OCI-LY1 (cell line): ENCODE measurements around the gene DRD2.

Experiments used
- H2AFZ ChIP-seq: fragments of 200-600 bp; sonication (generic), shearing (Covaris generic); 2 replicates; pipeline ENCODE4 v1.6.0; 2014; ENCODE audit warnings: antibody characterized with exemption, mild to moderate bottlenecking, low read length
- H3F3A ChIP-seq: fragments of 200-600 bp; sonication (generic), shearing (Covaris generic); 2 replicates; pipeline ENCODE4 v1.6.0; 2014; ENCODE audit warnings: mild to moderate bottlenecking, antibody characterized with exemption, low read length, moderate library complexity; ENCODE audit not compliant: insufficient read depth
- H3K27ac ChIP-seq: fragments of 200-600 bp; sonication (generic); 2 replicates; pipeline ENCODE4 v1.5.1; 2014; ENCODE audit warnings: low read length, mixed run types, mild to moderate bottlenecking, low read depth; ENCODE audit not compliant: poor library complexity, severe bottlenecking
- H3K27me3 ChIP-seq: fragments of 200-600 bp; sonication (generic); 2 replicates; pipeline ENCODE4 v1.6.0; 2014; ENCODE audit warnings: antibody characterized with exemption, mild to moderate bottlenecking, low read length, moderate library complexity; ENCODE audit not compliant: insufficient read depth
- H3K36me3 ChIP-seq: fragments of 200-600 bp; sonication (generic); 2 replicates; pipeline ENCODE4 v1.6.1; 2014; ENCODE audit warnings: mild to moderate bottlenecking, antibody characterized with exemption, low read length, moderate library complexity, mixed read lengths; ENCODE audit not compliant: insufficient read depth
- H3K4me1 ChIP-seq: fragments of 200-600 bp; sonication (generic); 2 replicates; pipeline ENCODE4 v1.5.1; 2014; ENCODE audit warnings: mild to moderate bottlenecking, low read length, moderate library complexity; ENCODE audit not compliant: insufficient read depth, severe bottlenecking
- H3K4me2 ChIP-seq: fragments of 200-600 bp; sonication (generic), shearing (Covaris generic); 2 replicates; pipeline ENCODE4 v1.6.1; 2014; ENCODE audit warnings: low read length
- H3K4me3 ChIP-seq: fragments of 200-600 bp; sonication (generic); 2 replicates; pipeline ENCODE4 v1.5.1; 2014; ENCODE audit warnings: low read length, low read depth, mild to moderate bottlenecking, mixed read lengths; ENCODE audit not compliant: poor library complexity, severe bottlenecking
- H3K79me2 ChIP-seq: fragments of 200-600 bp; shearing (Covaris generic); 2 replicates; pipeline ENCODE4 v1.6.1; 2016; ENCODE audit warnings: mixed run types, low read length, mixed read lengths; ENCODE audit not compliant: insufficient read depth
- H3K9ac ChIP-seq: fragments of 200-600 bp; sonication (generic), shearing (Covaris generic); 2 replicates; pipeline ENCODE4 v1.6.1; 2014; ENCODE audit warnings: mild to moderate bottlenecking, low read length, mixed read lengths
- H3K9me2 ChIP-seq: fragments of 200-600 bp; sonication (generic), shearing (Covaris generic); 2 replicates; pipeline ENCODE4 v1.6.1; 2014; ENCODE audit warnings: low read depth, mild to moderate bottlenecking, low read length, mixed read lengths
- H3K9me3 ChIP-seq: fragments of 200-600 bp; shearing (Covaris generic); 2 replicates; pipeline ENCODE4 v1.6.1; 2014; ENCODE audit warnings: low read length, mixed read lengths
- H4K20me1 ChIP-seq: fragments of 200-600 bp; sonication (generic), shearing (Covaris generic); 2 replicates; pipeline ENCODE4 v1.6.0; 2016; ENCODE audit warnings: mild to moderate bottlenecking, low read length; ENCODE audit not compliant: insufficient read depth
- EZH2 ChIP-seq: fragments of 200-600 bp; sonication (generic), shearing (Covaris generic); IDR thresholded peaks from 2 replicates; pipeline ENCODE4 v1.8.0; 2017; ENCODE audit warnings: borderline replicate concordance, mixed run types, mild to moderate bottlenecking, antibody characterized with exemption, low read length, moderate library complexity, mixed read lengths
- TF ChIP-seq, protein P1 (sequence below): fragments of 200-600 bp; sonication (generic), shearing (Covaris generic); IDR thresholded peaks from 2 replicates; pipeline ENCODE4 v1.5.1; 2017; ENCODE audit warnings: mild to moderate bottlenecking, antibody characterized with exemption, low read length, moderate library complexity, mixed read lengths

Gene DRD2

DNA sequence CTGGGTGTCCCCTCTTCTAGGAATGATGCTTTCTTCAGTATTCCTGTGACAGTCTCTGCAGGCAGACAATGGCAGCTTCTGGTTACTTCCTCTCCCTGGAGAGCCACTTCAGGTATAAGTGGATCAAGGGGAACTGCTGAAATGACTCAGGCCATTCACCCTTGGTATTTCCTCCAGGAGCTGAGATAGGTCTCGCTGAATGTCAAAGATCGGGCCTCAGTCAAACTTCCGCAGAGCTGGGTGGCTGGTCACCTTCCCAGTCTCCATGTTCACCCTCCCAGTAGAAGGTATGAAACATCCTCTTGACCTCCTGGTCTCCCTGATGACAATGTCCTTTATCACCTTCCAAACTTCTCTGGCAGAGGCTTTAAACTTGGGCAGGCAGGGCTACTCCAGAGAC lies 89.4 kb downstream of the DRD2 start:
- Histone ChIP-seq H3K4me2 (no peak overlapping the region), H3K27me3 (no peaks in the 10 kb centered on the region), H3K9me3 (no peaks in the 10 kb centered on the region), H3F3A (no peaks in the 10 kb centered on the region), H3K9ac (no peak overlapping the region), H4K20me1 (no peaks in the 10 kb centered on the region), H3K4me1 (no peaks in the 10 kb centered on the region), H2AFZ (no peak overlapping the region), H3K79me2 (no peaks in the 10 kb centered on the region), H3K27ac (no peak overlapping the region), H3K9me2 (no peaks in the 10 kb centered on the region), H3K4me3 (no peak overlapping the region), H3K36me3 (no peaks in the 10 kb centered on the region)
- TF ChIP-seq, protein P1, sequence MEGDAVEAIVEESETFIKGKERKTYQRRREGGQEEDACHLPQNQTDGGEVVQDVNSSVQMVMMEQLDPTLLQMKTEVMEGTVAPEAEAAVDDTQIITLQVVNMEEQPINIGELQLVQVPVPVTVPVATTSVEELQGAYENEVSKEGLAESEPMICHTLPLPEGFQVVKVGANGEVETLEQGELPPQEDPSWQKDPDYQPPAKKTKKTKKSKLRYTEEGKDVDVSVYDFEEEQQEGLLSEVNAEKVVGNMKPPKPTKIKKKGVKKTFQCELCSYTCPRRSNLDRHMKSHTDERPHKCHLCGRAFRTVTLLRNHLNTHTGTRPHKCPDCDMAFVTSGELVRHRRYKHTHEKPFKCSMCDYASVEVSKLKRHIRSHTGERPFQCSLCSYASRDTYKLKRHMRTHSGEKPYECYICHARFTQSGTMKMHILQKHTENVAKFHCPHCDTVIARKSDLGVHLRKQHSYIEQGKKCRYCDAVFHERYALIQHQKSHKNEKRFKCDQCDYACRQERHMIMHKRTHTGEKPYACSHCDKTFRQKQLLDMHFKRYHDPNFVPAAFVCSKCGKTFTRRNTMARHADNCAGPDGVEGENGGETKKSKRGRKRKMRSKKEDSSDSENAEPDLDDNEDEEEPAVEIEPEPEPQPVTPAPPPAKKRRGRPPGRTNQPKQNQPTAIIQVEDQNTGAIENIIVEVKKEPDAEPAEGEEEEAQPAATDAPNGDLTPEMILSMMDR = no peak
- no peak for TF ChIP-seq EZH2

DNA sequence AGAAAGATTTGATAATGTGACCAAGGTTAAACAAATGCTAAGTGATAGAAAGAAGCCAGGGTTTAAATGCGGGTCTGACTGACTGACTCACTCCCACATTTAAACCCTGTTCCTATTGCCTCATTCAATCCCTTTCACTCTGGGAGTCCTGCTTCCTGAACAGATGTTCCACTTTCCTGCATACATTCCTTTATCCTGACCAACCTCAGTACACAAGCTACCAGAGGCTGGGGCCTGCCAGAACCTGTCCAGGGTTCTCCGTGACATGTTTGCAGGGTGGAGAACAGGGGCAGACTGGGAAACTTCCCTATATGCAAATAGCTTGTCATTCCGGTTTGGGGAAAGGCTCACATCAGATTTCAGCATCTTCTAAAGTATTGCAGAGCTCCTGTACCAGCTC lies 90.6 kb downstream of the DRD2 start:
- Histone ChIP-seq H3K9ac (no peak overlapping the region), H4K20me1 (no peaks in the 10 kb centered on the region), H3K4me3 (no peak overlapping the region), H3F3A (no peaks in the 10 kb centered on the region), H3K4me1 (no peaks in the 10 kb centered on the region), H3K9me3 (no peaks in the 10 kb centered on the region), H3K27ac (no peak overlapping the region), H3K36me3 (no peaks in the 10 kb centered on the region), H3K79me2 (no peaks in the 10 kb centered on the region), H3K4me2 (no peak overlapping the region), H3K9me2 (no peaks in the 10 kb centered on the region), H2AFZ (no peak overlapping the region), H3K27me3 (no peaks in the 10 kb centered on the region)
- TF ChIP-seq, protein P1 = no peak
- no peak for TF ChIP-seq EZH2

- Histone ChIP-seq H3K4me2 (no peak overlapping the region), H3K9me3 (no peaks in the 10 kb centered on the region), H3K9ac (no peak overlapping the region), H3K4me1 (no peaks in the 10 kb centered on the region), H3K9me2 (no peaks in the 10 kb centered on the region), H3K27ac (no peak overlapping the region), H3F3A (no peaks in the 10 kb centered on the region), H2AFZ (no peak overlapping the region), H4K20me1 (no peaks in the 10 kb centered on the region), H3K27me3 (no peaks in the 10 kb centered on the region), H3K79me2 (no peaks in the 10 kb centered on the region), H3K36me3 (no peaks in the 10 kb centered on the region), H3K4me3 (no peak overlapping the region)
- no peak for TF ChIP-seq EZH2
- TF ChIP-seq, protein P1 = no peak
Measured at GRCh38 chr11:113382121-113382520, 93.1 kb downstream of the DRD2 start.
